IMR-90 (cell line): ENCODE measurements around the gene HIVEP3. TPM values are rescaled to one million over a fixed set of nuclear protein-coding genes. Genes with fewer than 3 reads are reported as not detected.

Source experiments
- ATAC-seq: fragments of 200-7000 bp; cut with Tn5 transposase; 2 replicates; pipeline ENCODE4 v1.9.1; 2020; ENCODE audit warnings: low read depth, mild to moderate bottlenecking, moderate library complexity
- BruUV-seq: library from RNA; stranded (reverse); fragments of 400-500 nt; replicated peaks from 2 replicates; lab custom pipeline; 2021; lab: Mats Ljungman, UMichigan
- CTCF ChIA-PET: fragments of 300-600 bp; formaldehyde crosslinking; extraction: SDS; loops from one replicate; lab custom pipeline; 2021; ENCODE audit warnings: antibody characterized with exemption; lab: Yijun Ruan, JAX
- POLR2A ChIA-PET: fragments of 300-600 bp; sonication (Branson Sonifier 250); formaldehyde crosslinking; loops from one replicate; lab custom pipeline; 2022; ENCODE audit warnings: antibody characterized with exemption; ENCODE audit not compliant: unreplicated experiment; lab: Charles Lee
- DNase-seq: peaks from one replicate; pipeline ENCODE4 v3.0.0; 2013
- H2AFZ ChIP-seq: replicated peaks from 2 replicates; pipeline ENCODE3; 2013; ENCODE audit warnings: low read length, mild to moderate bottlenecking; ENCODE audit not compliant: poor library complexity
- H2AK5ac ChIP-seq: 2 replicates; pipeline ENCODE4 v1.6.1; 2013; ENCODE audit warnings: low read depth, low read length, inconsistent platforms
- H2AK9ac ChIP-seq: replicated peaks from 2 replicates; pipeline ENCODE3; 2013; ENCODE audit warnings: mild to moderate bottlenecking, low read depth, low read length, moderate library complexity; ENCODE audit not compliant: poor library complexity
- H2BK120ac ChIP-seq: 2 replicates; pipeline ENCODE4 v1.6.1; 2013; ENCODE audit warnings: low read depth, low read length, inconsistent platforms
- H2BK15ac ChIP-seq: 3 replicates; pipeline ENCODE4 v1.6.1; 2013; ENCODE audit warnings: low read depth, low read length, inconsistent platforms
- H2BK20ac ChIP-seq: 2 replicates; pipeline ENCODE4 v1.6.1; 2013; ENCODE audit warnings: low read depth, mild to moderate bottlenecking, inconsistent platforms, low read length, moderate library complexity
- H2BK5ac ChIP-seq: 2 replicates; pipeline ENCODE4 v1.6.1; 2013; ENCODE audit warnings: mild to moderate bottlenecking, low read depth, low read length, inconsistent platforms; ENCODE audit not compliant: poor library complexity, severe bottlenecking
- H3K14ac ChIP-seq: replicated peaks from 2 replicates; pipeline ENCODE4 v1.6.1; 2013; ENCODE audit warnings: low read depth, low read length, inconsistent platforms
- H3K18ac ChIP-seq: 2 replicates; pipeline ENCODE4 v1.6.1; 2013; ENCODE audit warnings: low read depth, low read length, control low read depth
- H3K23ac ChIP-seq: 2 replicates; pipeline ENCODE4 v1.6.1; 2013; ENCODE audit warnings: low read depth, low read length, inconsistent platforms
- H3K27ac ChIP-seq: 2 replicates; pipeline ENCODE4 v1.5.1; 2013; ENCODE audit warnings: mild to moderate bottlenecking, control low read depth, low read length; ENCODE audit not compliant: insufficient read depth
- H3K27me3 ChIP-seq: 2 replicates; pipeline ENCODE4 v1.6.1; 2013; ENCODE audit warnings: low read length; ENCODE audit not compliant: control insufficient read depth, insufficient read depth
- H3K36me3 ChIP-seq: 2 replicates; pipeline ENCODE4 v1.6.1; 2013; ENCODE audit warnings: low read length, mixed read lengths; ENCODE audit not compliant: control insufficient read depth, insufficient read depth
- H3K4ac ChIP-seq: 2 replicates; pipeline ENCODE4 v1.6.1; 2013; ENCODE audit warnings: low read depth, low read length, inconsistent platforms
- H3K4me1 ChIP-seq: 2 replicates; pipeline ENCODE4 v1.6.1; 2013; ENCODE audit warnings: low read length, mixed read lengths; ENCODE audit not compliant: control insufficient read depth, insufficient read depth
- H3K4me2 ChIP-seq: 2 replicates; pipeline ENCODE4 v1.6.1; 2013; ENCODE audit warnings: low read depth, mild to moderate bottlenecking, control low read depth, low read length, moderate library complexity
- H3K4me3 ChIP-seq: 2 replicates; pipeline ENCODE4 v1.5.1; 2013; ENCODE audit warnings: low read depth, mild to moderate bottlenecking, control low read depth, low read length, moderate library complexity; ENCODE audit not compliant: insufficient read depth
- H3K56ac ChIP-seq: 2 replicates; pipeline ENCODE4 v1.6.1; 2013; ENCODE audit warnings: low read length, inconsistent platforms; ENCODE audit not compliant: insufficient read depth; ENCODE audit errors: extremely low read depth
- H3K79me1 ChIP-seq, 2 experiments: 2 replicates each; pipeline ENCODE4 v1.6.1; 2013; ENCODE audit warnings: low read length in 2 of 2, inconsistent platforms in 1 of 2, low read depth in 1 of 2
- H3K9ac ChIP-seq: 2 replicates; pipeline ENCODE4 v1.6.1; 2013; ENCODE audit warnings: low read depth, low read length, control low read depth
- H3K9me1 ChIP-seq: 2 replicates; pipeline ENCODE4 v1.6.1; 2013; ENCODE audit warnings: low read length, inconsistent platforms; ENCODE audit not compliant: insufficient read depth
- H3K9me3 ChIP-seq: 2 replicates; pipeline ENCODE4 v1.6.1; 2013; ENCODE audit warnings: low read length; ENCODE audit not compliant: control insufficient read depth, insufficient read depth
- H4K20me1 ChIP-seq: 2 replicates; pipeline ENCODE4 v1.6.1; 2013; ENCODE audit warnings: low read length, inconsistent platforms; ENCODE audit not compliant: insufficient read depth
- H4K5ac ChIP-seq: 2 replicates; pipeline ENCODE4 v1.6.1; 2013; ENCODE audit warnings: mild to moderate bottlenecking, low read depth, low read length, control low read depth
- H4K8ac ChIP-seq, 2 experiments: 2 replicates each; pipeline ENCODE4 v1.6.1; 2013; ENCODE audit warnings: low read depth in 2 of 2, low read length in 2 of 2, control low read depth in 1 of 2, inconsistent platforms in 1 of 2
- H4K91ac ChIP-seq: 2 replicates; pipeline ENCODE4 v1.6.1; 2013; ENCODE audit warnings: low read depth, low read length, inconsistent platforms; ENCODE audit not compliant: insufficient read depth
- CEBPB ChIP-seq: IDR thresholded peaks from 2 replicates; pipeline ENCODE4 v1.6.1; 2012; ENCODE audit warnings: low read depth, low read length, improper control_type of control experiment
- ELK1 ChIP-seq: fragments of 150-350 bp; IDR thresholded peaks from 2 replicates; pipeline ENCODE4 v1.6.1; 2016; ENCODE audit warnings: low read depth, mild to moderate bottlenecking, low read length, moderate library complexity, borderline replicate concordance
- NFE2L2 ChIP-seq: fragments of 150-350 bp; IDR thresholded peaks from 2 replicates; pipeline ENCODE4 v1.6.1; 2016; ENCODE audit warnings: low read depth, mild to moderate bottlenecking, low read length
- RAD21 ChIP-seq: IDR thresholded peaks from 2 replicates; pipeline ENCODE4 v1.6.1; 2012; ENCODE audit warnings: low read length, improper control_type of control experiment
- RFX5 ChIP-seq: IDR thresholded peaks from 2 replicates; pipeline ENCODE4 v1.8.0; 2012; ENCODE audit warnings: low read depth, mild to moderate bottlenecking, low read length, moderate library complexity
- USF2 ChIP-seq: fragments of 150-350 bp; IDR thresholded peaks from 2 replicates; pipeline ENCODE4 v1.6.1; 2017; ENCODE audit warnings: mild to moderate bottlenecking, antibody characterized with exemption, low read length, low read depth
- WGBS, 2 experiments: methylation state at CpG; one replicate each; pipeline versions ENCODE4 v1.1.5 to v1.1.7; 2013; ENCODE audit warnings: missing lambda C conversion rate in 2 of 2; ENCODE audit not compliant: insufficient read length in 1 of 2; ENCODE audit errors: extremely low coverage in 2 of 2; 5-methylcytosine and 5-hydroxymethylcytosine counted together
- dilution Hi-C: fragments of 300-500 bp; cut with HindIII; formaldehyde crosslinking; loops from one replicate; pipeline ENCODE4 v1.14.3; 2018; ENCODE audit warnings: low sequenced_read_pairs; ENCODE audit not compliant: unreplicated experiment
- in situ Hi-C: fragments of 300-500 bp; cut with MboI; formaldehyde crosslinking; loops from 3 replicates; pipeline ENCODE4 v1.14.3; 2019; ENCODE audit warnings: low sequenced_read_pairs, inconsistent platforms, mixed read lengths
- intact Hi-C: fragments of 100-400 bp; cut with micrococcal nuclease; formaldehyde crosslinking; loops from 2 replicates; pipeline ENCODE4 v1.10.0; 2022
- polyA plus RNA-seq, 3 experiments: library from polyadenylated mRNA; depleted of rRNA; stranded (reverse); fragments of >200 nt; gene quantifications; 2 replicates each; pipeline ENCODE4 v1.2.3, GENCODE V29; 2012; ENCODE audit warnings: low replicate concordance in 1 of 3
- total RNA-seq: library from RNA; depleted of rRNA; stranded (reverse); fragments of >200 nt; gene quantifications from 2 replicates; pipeline ENCODE4 v1.2.3, GENCODE V29; 2012

Gene HIVEP3
- total and polyA plus RNA-seq, 2 of the 4 experiments (the other 2 are of a cell fraction), result 1.4 to 4.0 TPM

GRCh38 chr1:41658431-41659158 lies 260.1 kb downstream of the HIVEP3 start:
- Histone ChIP-seq H3K4me1 (peaks cover 7% of the 10 kb centered on the region; the same call in 1 of the 2 replicates), H3K9me1 (peaks cover 11% of the 10 kb centered on the region), H4K20me1 (0 out of 2 replicates have a peak, but pooled peaks cover 4% of the 10 kb centered on the region), H3K14ac (no peak overlapping the region), H4K91ac (no peak overlapping the region), H4K5ac (no peak overlapping the region), H2BK15ac (no peak overlapping the region), H3K4me3 (no peak overlapping the region), H3K56ac (no peak overlapping the region), H2BK5ac (no peak overlapping the region), H2AFZ (no peak overlapping the region), H2BK120ac (no peak overlapping the region), H3K4ac (no peak overlapping the region), H3K27me3 (no peaks in the 10 kb centered on the region), H4K8ac (no peak overlapping the region), H2AK9ac (no peak overlapping the region), H3K9ac (no peak overlapping the region), H3K36me3 (no peaks in the 10 kb centered on the region), H3K4me2 (no peak overlapping the region), H2BK20ac (no peak overlapping the region), H3K9me3 (no peaks in the 10 kb centered on the region), H3K18ac (no peak overlapping the region), H3K27ac (no peak overlapping the region), H3K23ac (no peak overlapping the region), H3K79me1 (peaks cover 21 to 31% of the 10 kb centered on the region in 2 experiments), H2AK5ac (no peak overlapping the region)
- ChIA-PET CTCF (no interaction called here), POLR2A (no interaction called here)
- TF ChIP-seq CEBPB, result no peak
- TF ChIP-seq USF2, result no peak
- TF ChIP-seq RFX5, result no peak
- no peak for TF ChIP-seq ELK1
- no peak for TF ChIP-seq NFE2L2
- TF ChIP-seq RAD21, result no peak
- in situ Hi-C loops, result no loop called here
- intact Hi-C loops, result no loop called here
- BruUV-seq, result no TSS peak
- ATAC-seq, result no peak
- dilution Hi-C loops, result no loop called here
- DNase-seq, result no peak
- 93% methylated on average over 3 of the region's 12 CpGs; no CpG with 5 or more reads in 1 of the 2 experiments for WGBS, 2 experiments
